HFFc6 (cell line): ENCODE data around the gene SBF1. TPM values are rescaled to one million over a fixed set of nuclear protein-coding genes. Genes with fewer than 3 reads are reported as not detected.

ENCODE experiments used
- DNase-seq: peaks from one replicate; pipeline ENCODE4 v3.0.0-alpha.2; 2018
- H3K27ac Mint-ChIP-seq: 2 replicates; pipeline ENCODE4 v1.8.0; 2020; ENCODE audit warnings: mild to moderate bottlenecking, mixed read lengths
- H3K27me3 Mint-ChIP-seq: 2 replicates; pipeline ENCODE4 v1.8.0; 2021; ENCODE audit warnings: mild to moderate bottlenecking, moderate library complexity, mixed read lengths; ENCODE audit not compliant: insufficient read depth
- H3K36me3 Mint-ChIP-seq: 2 replicates; pipeline ENCODE4 v1.8.0; 2021; ENCODE audit warnings: low read depth, mixed read lengths
- H3K4me1 Mint-ChIP-seq: 2 replicates; pipeline ENCODE4 v1.8.0; 2020; ENCODE audit warnings: low read depth, mixed read lengths
- H3K4me3 Mint-ChIP-seq: 2 replicates; pipeline ENCODE4 v1.8.0; 2020; ENCODE audit warnings: mild to moderate bottlenecking, moderate library complexity, mixed read lengths
- H3K9me3 Mint-ChIP-seq: 2 replicates; pipeline ENCODE4 v1.8.0; 2020; ENCODE audit warnings: mild to moderate bottlenecking, mixed read lengths
- CTCF ChIP-seq: fragments of 200-600 bp; sonication (generic); IDR thresholded peaks from 2 replicates; pipeline ENCODE4 v1.5.0; 2021; ENCODE audit warnings: antibody characterized with exemption, mild to moderate bottlenecking
- total RNA-seq, 6 experiments: library from RNA; stranded (reverse); fragmentation: NEBNext Ultra II Directional; extraction: Animal tissue kit (Norgen Biotek cat#: 25700); gene quantifications; 2 replicates in 1 of 6; 3 replicates in 5 of 6; pipeline ENCODE4 v1.2.3, GENCODE V29; 2021

The SBF1 gene
- total RNA-seq, 6 experiments from 2014 or later, result 63.9 to 76.7 (median 71.2) TPM

DNA sequence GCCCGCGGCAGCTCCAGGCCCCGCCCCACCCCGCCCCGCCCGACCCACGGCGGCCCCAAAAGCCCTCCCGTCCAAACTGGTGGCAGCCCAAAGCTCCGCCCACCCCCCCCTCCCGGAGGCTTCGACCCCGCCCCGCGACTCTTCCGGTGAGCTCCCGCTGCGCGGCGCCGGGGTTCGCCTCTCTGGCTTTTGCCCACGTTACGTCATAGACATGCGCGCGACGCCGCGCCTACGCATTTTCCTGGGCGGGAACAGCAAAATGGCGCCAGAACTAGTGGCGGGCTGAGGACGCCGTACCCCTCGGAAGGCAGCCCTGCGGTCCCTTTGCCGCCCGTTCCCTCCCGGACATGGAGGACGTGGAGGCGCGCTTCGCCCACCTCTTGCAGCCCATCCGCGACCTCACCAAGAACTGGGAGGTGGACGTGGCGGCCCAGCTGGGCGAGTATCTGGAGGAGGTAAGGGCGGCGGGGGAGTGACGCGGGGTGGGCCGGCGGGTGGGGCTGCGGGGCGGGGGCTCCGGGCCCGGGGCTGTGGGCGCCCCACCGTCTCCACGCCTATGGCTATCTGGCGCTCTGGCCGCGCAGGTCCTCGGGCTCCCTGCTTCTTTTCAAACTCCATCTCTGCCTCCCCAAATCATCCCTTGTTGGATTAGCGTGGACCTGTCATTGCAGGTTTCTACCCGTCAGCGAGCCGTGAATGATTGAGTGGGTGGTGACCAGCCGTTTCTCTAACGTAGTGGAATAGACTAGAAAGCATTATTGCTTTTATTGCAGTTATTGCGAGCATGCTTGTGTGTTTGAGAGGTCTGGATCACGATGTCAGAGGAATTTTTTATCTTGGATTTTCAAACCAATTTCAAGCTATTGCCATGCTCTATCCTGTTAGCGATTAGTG, 33.4 kb upstream of the SBF1 start, which contains the start of gene NCAPH2:
Gene NCAPH2, plus strand, starts transcription at position 234 of the 894 bp plus-strand sequence. Its CDS starts 114 bp downstream, at position 348.
- TF ChIP-seq CTCF, result no peak
- H3K36me3 Mint-ChIP-seq, result no peaks in the 10 kb centered on the region

DNA sequence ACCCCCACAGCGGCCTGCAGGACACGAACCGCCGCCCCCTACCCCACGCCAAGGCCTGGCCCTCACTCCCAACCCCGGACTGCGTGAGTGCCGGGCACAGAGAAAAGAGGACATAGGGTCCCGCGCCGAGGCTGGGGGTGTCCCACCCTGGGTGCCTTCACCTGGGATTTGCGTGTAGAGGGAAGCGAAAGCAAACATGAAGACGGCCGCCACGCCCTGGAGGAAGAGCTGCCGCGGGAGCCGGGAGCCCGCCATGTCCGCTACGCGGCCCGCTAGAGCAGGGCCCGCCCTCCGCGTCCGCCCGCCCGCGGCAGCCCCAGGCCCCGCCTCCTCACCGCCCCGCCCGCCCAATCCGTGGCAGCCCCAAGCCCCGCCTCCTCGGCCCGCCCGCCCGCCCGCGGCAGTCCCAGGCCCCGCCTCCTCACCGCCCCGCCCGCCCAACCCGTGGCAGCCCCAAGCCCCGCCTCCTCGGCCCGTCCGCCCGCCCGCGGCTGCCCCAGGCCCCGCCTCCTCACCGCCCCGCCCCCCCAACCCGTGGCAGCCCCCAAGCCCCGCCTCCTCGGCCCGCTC, 32.7 kb upstream of the SBF1 start, which contains the start of gene LMF2:
Gene LMF2, minus strand, starts transcription at position 282 of the 570 bp plus-strand sequence. Its CDS starts 27 bp downstream, at position 255.
- Mint-ChIP-seq H3K27me3 (no peaks in the 10 kb centered on the region), H3K27ac (peak within 1 kb of the TSS; percentile 83), H3K36me3 (no peaks in the 10 kb centered on the region), H3K9me3 (no peaks in the 10 kb centered on the region), H3K4me3 (peak within 1 kb of the TSS; percentile 95), H3K4me1 (peaks cover 12% of the 10 kb centered on the region)
- peak; percentile 72 for DNase-seq
- TF ChIP-seq CTCF, result no peak

More for the DNA sequence above, 33.4 kb upstream of the SBF1 start, which contains the start of gene NCAPH2:
- H3K27ac Mint-ChIP-seq, result peak within 1 kb of the TSS; percentile 83
- peaks cover 12% of the 10 kb centered on the region for H3K4me1 Mint-ChIP-seq
- H3K4me3 Mint-ChIP-seq, result peak within 1 kb of the TSS; percentile 95
- H3K9me3 Mint-ChIP-seq, result no peaks in the 10 kb centered on the region
- H3K27me3 Mint-ChIP-seq, result no peaks in the 10 kb centered on the region
- DNase-seq, result peak; percentile 91

DNA sequence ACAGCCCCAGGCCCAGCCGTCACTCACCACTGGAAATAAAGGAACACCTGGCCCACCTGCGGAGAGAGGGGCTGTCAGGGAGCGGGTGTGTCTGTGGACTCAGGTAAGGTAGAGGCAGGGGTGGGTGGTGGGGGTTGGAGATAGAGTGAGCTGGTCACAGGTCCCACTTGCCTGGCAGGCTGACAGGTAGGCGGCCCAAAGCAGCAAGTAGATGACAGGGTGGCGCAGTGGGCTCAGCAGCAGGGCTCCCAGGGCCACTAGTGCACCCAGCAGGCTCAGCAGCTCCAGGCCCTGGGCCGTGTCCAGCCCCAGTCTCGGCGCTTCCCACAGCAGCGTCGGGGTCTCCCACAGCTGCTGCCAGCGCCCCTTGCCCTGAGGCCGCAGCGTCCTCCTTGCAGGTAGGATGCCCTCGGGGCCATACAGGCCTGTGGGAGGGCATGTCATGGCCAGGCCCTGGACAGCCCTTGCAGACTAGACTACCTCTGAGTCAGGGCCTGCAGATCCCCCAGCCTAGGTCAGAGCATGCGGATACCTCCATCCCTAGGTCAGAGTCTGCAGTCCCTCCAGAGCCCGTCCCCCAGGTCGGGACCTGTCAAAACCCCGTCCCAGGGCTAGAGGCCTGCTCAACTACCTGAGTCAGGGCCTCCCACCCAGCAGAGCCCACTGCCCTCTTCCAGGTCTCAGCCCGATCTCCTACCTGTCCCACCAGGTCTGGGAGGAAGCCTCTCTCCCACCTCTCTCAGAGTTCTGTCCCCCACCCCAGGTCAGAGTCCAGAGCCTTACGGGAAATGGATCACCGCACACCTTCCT, 32.0 kb upstream of the SBF1 start:
- no peaks in the 10 kb centered on the region for H3K36me3 Mint-ChIP-seq
- H3K4me3 Mint-ChIP-seq, result peak overlapping the region; percentile 95
- H3K27ac Mint-ChIP-seq, result peak overlapping the region; percentile 82
- DNase-seq, result no peak
- no peak for TF ChIP-seq CTCF
- no peaks in the 10 kb centered on the region for H3K27me3 Mint-ChIP-seq
- no peaks in the 10 kb centered on the region for H3K9me3 Mint-ChIP-seq
- peaks cover 12% of the 10 kb centered on the region for H3K4me1 Mint-ChIP-seq

DNA sequence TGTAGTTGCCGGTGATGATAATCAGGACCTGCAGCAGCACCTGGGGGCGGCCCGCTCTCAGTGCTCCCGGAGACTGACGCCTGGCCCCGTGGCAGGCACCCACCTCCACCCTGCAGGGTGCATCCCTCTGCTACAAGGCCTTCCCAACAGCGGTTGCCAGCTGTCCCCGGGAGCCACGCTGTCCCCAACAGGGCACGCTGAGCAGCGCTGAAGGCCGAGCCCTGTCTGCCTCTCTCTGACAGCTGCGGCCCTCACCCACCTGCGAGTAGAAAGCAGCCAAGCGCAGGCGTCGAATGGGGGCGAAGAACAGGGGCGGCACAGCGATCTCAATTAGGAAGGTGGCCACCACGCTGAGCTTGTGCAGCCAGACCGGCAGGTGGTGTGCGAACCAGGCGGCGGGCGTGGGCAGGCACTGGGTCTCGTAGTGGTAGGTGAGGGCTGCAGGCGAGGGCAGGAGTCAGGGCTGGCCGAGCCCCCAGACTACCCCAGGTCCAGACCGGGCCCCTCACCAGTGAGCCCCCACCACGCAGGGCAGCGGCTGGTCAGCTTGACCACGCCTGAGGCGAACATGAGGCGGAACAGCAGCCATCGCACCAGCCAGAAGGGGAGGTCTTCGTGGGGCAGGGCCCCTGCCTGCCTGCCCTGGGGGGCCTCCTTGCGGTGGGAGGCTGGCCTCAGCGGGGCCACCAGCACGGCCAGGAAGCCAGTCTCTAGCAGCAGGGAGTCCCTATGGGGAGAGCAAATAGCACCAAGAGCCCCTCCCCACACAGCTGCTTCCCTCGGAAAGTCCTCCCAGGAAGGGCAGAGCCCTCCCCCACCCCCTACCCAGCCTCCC, 31.2 kb upstream of the SBF1 start:
- H3K4me3 Mint-ChIP-seq, result peak overlapping the region; percentile 95
- H3K36me3 Mint-ChIP-seq, result no peaks in the 10 kb centered on the region
- TF ChIP-seq CTCF, result no peak
- H3K27me3 Mint-ChIP-seq, result no peaks in the 10 kb centered on the region
- no peak for DNase-seq
- no peaks in the 10 kb centered on the region for H3K9me3 Mint-ChIP-seq
- H3K27ac Mint-ChIP-seq, result no peak overlapping the region
- peaks cover 12% of the 10 kb centered on the region for H3K4me1 Mint-ChIP-seq
